NOMO-1 (cell line): Measurements from ENCODE around the gene UNC5C.
"Not testable (repeated sequence)": the region's sequence is repeated elsewhere in the genome, so short reads cannot be mapped to it uniquely, and the experiment has no call there.

Source experiments
- DNase-seq, 2 experiments: peaks; one replicate each; lab custom pipeline; 2025; ENCODE audit not compliant: unreplicated experiment in 2 of 2; lab: John Stamatoyannopoulos, UW

The UNC5C gene

GRCh38 chr4:95191537-95191936 lies 357.2 kb downstream of the UNC5C start:
- DNase-seq: no peak

- DNase-seq: no peak
Measured at GRCh38 chr4:95190751-95191436, 357.9 kb downstream of the UNC5C start.

- no peak for DNase-seq
Measured at GRCh38 chr4:95188701-95189370, 359.9 kb downstream of the UNC5C start.

- no peak for DNase-seq
Measured at GRCh38 chr4:95186666-95187065, 362.1 kb downstream of the UNC5C start.

GRCh38 chr4:95183656-95184408 lies 364.9 kb downstream of the UNC5C start:
- DNase-seq: no peak

GRCh38 chr4:95181996-95182306 lies 366.8 kb downstream of the UNC5C start:
- no peak for DNase-seq

- no peak for DNase-seq
Measured at GRCh38 chr4:95181243-95181995, 367.4 kb downstream of the UNC5C start.

- no peak for DNase-seq
Measured at GRCh38 chr4:95180531-95181242, 368.1 kb downstream of the UNC5C start.

GRCh38 chr4:95178938-95179337 lies 369.8 kb downstream of the UNC5C start:
- DNase-seq: no peak

GRCh38 chr4:95171377-95171776 lies 377.4 kb downstream of the UNC5C start:
- not testable (repeated sequence) for DNase-seq

GRCh38 chr4:95170176-95170575 lies 378.6 kb downstream of the UNC5C start:
- no peak for DNase-seq

- peak in 1 of 2 experiments; percentile 5 for DNase-seq
Measured at GRCh38 chr4:95167805-95168204, 381.0 kb downstream of the UNC5C start.

- peak; percentile 5 to 65 for DNase-seq
Measured at GRCh38 chr4:95165926-95166524, 382.7 kb downstream of the UNC5C start.

- DNase-seq: no peak
Measured at GRCh38 chr4:95162867-95163266, 385.9 kb downstream of the UNC5C start.

GRCh38 chr4:95161781-95162469 lies 386.8 kb downstream of the UNC5C start:
- no peak for DNase-seq

GRCh38 chr4:95159384-95159783 lies 389.4 kb downstream of the UNC5C start:
- no peak for DNase-seq

GRCh38 chr4:95158626-95159025 lies 390.1 kb downstream of the UNC5C start:
- DNase-seq: no peak

GRCh38 chr4:95158045-95158444 lies 390.7 kb downstream of the UNC5C start:
- DNase-seq: no peak

- no peak for DNase-seq
Measured at GRCh38 chr4:95157596-95157995, 391.2 kb downstream of the UNC5C start.

- DNase-seq: no peak
Measured at GRCh38 chr4:95156452-95156765, 392.4 kb downstream of the UNC5C start.
